GOT3 (cell line): ENCODE data around the gene CASTOR1.
"Not testable (repeated sequence)": the region's sequence is repeated elsewhere in the genome, so short reads cannot be mapped to it uniquely, and the experiment has no call there.

Experiments used
- DNase-seq: peaks from one replicate; lab custom pipeline; 2025; ENCODE audit warnings: mixed read lengths; lab: John Stamatoyannopoulos, UW

Gene CASTOR1

DNA sequence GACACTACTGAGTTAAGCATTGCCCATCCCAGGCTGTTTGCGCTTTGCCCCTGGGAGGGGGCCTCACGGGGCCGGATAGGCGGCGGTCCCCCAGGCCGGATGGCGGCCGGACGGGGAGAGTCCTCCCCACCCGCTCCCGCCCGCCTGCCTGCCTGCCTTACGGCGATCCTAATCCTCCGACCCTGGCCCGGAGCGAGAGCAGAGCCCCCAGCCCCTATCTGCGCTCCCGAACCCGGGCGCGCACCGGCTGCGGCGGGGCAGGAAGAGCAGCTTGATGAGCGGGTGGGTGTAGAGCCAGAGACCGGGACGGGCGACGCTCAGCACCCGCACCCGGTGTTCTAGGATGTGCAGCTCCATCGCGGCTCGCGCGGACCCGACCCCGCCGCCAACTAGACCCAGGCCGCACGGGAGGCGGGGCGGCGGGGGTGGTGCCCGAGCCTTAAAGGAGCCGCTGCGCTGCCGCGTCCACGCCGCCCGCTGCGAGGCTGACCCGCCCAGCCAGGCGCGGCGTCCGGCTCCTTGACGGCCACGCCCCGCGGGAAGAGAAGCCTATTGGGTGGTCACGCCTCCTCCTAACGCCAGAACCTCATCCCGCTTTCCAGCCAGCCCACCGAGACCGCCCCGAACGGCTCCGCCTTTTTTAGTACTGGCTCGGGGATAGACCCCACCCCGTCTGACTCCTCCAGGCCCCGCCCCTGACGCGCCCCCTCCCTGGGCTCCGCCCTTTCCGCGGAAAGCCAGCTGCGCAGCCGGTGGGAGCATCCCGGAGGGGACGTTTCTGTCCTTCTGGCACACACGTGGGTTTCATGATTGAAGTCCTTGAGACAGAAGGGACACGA lies at the start of gene CASTOR1:
Gene CASTOR1 (minus strand): TSS at position 365 of the 839 bp plus-strand sequence. CDS start 8 bp downstream, at position 357.
- DNase-seq = peak; percentile 92

DNA sequence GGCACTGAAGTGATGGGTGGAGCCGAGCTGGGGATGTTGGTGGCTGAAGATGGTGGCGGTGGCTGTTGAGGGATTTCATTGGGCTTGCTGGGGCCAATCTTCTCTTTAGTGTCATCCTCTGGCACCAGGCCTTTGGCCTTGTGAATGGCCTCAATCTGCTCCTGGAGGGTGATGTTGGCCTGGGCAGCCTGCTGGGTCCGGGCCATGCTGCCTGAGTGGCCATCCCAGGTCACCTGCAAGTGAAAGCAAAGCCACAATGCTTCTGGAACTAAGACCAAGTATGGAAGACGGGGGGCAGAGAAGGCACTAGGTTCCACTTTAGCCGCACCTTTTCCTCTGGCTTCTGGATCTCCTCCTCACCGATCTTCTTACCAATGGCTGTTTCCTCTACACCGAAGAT lies 49.5 kb upstream of the CASTOR1 start:
- DNase-seq = no peak

DNA sequence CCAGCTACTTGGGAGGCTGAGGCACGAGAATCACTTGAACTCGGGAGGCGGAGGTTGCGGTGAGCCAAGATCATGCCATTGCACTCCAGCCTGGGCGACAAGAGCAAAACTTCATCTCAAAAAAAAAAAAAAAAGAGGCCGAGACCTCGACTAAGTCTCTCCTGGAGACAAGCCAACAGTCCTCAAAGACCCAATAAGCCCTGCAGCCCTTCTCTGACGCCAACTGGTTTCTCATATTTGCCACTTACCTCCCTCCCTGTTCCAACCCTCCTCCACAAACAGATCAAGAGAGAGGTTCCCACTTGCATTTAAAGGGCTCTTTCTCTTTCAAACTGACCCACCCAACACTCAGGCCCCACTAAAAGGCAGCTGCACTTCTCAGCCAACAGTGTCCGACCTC lies 49.0 kb upstream of the CASTOR1 start:
- DNase-seq = not testable (repeated sequence)

DNA sequence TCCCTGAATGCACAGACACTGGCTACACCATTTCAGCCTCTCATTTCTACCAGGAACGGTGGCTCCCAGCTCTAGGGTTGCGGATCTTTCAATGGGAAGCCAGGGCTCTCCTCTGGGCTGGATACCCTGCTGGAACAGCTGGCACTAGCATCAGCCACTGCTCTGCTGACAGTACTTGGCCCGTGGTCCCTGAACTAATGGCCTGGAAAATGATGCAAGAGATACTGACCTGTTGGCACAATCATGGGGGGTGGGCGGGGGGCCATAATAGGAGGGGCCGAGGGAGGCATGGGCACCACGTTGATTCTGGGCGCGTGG lies 48.1 kb upstream of the CASTOR1 start:
- DNase-seq = no peak

DNA sequence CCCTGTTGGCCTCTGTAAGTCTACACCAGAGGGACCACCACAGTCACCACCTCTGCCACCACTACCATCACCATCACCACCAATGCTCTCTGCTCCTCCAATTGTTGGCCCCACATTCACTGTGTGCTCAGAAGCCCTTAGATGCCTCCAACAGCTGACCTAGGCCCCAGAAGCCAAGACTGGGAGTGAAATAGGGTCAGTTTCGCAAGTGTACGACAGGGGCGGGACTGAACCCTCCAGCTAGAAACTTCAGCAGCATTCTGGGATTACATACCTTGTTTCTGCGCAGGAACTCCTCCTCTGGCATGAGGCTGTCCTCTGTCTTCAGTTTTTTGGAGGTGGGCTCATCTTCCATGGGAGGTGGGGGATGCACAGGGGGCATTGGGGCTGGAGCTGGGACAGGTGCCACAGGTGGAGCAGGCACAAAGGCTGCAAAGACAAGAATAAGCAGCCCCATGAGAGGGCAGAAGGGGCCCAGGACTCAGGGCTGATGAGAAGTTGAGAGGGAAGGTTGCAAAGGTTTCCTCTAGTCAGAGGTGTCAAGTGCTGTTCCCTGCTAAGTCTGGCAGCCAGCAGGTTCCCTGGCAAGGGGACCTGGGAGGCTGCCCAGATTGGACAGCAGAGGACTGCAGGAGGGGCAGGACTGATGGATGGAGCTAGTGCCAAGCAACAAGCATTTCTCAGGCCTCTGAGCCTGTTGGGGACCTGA lies 47.6 kb upstream of the CASTOR1 start:
- no peak for DNase-seq

DNA sequence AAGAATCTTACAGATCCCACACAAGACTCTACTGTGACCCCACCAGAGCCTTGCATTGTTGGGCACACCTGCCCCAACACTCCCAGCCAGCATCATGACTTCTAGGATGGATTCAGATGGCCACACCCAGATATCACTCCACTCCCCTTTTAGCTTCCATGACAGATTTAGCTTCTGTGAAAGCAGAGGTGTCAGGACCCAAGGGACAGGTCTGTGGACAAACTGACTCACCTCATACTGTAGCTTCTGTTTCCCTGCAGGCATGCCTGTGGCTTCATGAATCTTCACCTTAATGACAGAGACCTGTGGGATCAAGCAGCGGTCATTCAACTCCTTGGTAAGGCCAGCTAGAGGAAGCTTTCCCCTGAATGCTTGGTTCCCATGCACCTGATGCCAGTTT lies 45.9 kb upstream of the CASTOR1 start:
- no peak for DNase-seq

DNA sequence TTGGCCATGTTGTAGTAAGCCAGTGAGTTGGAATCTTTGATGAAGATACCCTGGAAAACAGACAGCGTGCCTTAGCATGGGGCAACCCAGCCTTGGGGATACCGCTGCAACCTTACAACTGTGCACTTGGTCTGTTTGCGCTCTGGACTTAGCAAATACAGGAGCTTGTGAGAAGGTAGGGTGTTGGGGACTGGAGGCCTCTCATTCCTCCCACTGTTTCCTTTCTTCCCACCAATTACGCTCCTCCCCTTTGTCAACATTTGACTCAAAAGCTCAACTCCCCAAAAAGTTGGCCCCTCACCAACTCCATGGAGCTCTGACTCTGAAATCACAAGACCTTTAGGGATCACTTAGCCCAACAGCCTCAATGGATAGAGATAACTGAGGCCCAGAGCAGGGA lies 45.3 kb upstream of the CASTOR1 start:
- no peak for DNase-seq

DNA sequence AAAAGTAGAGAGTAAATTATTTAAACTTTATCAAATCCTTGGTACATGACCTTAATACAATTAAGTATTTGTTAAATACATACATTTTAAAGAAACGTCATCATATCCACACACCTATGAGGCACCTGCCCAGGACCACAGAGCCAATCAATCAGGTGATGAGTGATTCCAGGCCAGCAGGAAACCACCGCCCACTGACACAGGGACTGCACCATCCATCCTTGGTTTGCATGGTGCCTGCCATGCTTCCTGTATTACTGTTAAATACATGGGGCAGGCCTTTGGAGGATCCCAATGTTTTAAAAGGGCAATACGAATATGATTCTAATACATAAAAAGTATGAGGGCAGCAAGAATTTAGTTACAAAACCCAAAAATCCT lies 44.4 kb upstream of the CASTOR1 start:
- no peak for DNase-seq

DNA sequence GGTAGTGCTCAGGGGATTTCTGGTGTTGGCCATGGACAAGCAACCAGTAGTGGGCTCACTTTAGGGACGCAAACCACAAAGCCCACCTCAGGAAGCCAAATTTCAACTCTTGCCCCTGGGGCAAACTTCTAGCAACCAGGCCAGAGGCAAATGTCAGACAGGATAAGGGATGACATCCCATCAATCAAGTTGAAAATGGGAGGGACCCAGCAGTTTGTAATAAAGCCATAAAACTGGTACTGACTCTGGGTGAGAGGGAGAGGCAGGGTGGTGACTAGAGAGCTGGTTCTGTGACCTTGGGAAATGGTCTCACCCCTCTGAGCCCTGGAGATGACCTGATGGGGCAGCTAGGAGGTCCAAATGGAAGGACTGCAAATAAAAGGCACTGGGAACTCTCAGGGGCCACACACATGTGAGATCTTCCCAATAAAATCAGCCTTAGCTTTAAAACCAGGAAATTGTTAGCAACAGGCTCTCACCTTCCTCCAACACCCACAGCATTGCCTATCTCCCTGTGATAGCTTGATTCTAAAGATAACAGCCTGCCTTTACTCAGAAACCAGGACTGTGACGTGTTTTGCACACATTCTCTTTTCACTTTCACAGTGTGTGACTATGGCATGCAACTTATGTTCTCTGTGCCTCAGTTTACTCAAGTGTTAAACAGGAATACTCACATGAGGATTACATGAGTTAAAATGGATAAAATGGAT lies 43.8 kb upstream of the CASTOR1 start:
- DNase-seq = no peak

DNA sequence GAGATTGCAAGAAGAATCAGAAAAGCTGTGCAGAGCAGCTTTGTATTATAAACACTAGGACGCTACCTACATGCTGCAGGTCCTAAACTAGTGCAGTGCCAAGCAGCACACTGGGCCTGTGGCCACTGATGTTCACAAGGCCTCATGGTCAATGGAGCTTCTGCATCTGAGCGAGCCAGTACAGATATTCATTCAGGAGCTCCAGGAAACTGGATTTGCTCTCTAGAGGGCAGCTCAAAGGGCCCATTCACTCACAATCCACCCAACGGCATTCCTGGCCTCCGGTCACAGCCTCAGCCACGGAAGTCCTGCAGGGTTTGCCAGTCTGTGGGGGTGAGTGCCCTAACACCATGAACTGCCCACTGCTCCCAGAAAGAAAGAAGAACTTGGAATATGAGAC lies 43.2 kb upstream of the CASTOR1 start:
- DNase-seq = no peak

DNA sequence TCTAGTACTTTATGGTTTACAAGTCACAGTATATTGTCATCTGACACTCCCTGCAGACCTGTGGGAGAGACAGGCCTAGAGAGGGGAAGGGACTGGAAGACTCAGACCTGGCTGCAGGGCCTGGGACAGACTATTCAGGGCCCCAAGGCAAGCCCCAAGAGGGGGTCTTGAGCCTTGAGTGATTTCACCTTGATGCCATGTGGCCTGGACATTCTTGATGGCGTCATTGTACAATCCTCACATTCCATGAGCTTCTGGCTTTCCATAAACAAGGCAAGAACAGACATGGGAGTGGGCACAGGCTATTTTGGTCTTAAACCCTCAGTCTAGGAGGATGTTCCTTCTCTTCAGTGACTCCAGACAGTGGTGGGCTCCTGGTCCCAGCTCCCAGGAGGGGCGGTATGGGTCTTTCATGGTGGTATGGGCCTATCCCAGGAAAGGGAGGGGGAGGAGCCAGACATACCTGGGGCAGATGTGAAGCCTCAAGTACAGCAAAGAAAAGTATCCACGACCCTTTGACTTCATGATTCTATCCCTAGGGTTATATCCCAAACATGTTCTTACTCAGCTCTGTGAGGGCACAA lies 39.3 kb upstream of the CASTOR1 start:
- DNase-seq = no peak

DNA sequence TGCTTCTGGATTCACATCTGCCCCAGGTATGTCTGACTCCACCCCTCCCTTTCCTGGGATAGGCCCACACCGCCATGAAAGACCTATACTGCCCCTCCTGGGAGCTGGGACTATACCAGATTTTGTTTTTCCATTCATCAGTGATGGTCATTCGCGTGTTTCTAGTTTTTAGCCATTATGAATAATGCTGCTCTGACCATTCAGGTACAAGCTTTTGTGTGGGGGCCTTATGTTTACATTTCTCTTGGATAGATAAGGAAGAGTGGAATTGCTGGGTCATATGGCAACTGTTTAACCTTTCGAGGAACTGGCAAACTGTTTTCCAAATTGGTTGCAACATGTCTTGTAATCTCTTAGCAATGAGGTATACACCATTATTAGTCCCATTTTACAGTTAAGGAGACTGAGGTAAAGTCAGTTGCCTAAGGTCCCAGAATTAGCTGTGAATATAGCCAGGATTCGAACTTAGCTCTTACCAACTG lies 38.6 kb upstream of the CASTOR1 start:
- DNase-seq = no peak

DNA sequence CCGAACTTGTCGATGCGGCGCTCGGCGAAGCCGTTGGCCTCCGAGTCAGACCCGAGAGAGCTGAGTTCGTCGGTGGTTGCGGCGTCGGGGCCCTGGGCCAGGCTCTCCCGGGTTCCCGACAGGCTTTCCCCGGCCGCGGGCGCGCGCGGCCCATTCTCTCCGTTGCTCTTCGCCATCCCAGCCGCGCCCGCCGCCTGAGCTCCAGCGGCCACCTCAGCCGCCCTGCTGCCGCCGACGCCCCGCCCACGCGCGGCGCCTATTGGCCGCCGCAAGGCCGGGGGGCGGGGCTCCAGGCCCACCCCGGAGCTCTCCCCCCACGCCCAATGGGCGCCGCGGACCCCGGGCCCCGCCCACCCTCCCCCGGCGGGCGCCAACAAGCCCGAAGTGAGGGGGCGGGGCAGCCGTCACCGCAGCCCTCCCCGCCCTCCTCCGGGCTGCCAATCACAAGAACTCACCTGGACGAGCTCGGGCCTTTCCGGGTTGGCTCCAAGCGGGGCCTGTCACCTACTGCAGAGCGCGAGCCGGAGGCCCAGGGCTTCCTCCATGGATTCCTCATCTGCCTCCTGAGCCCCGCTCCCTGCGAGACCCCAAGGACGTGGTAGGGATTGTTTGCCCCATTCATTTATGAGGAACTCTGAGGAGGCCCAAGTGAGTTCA lies 37.5 kb upstream of the CASTOR1 start, which contains the start of gene TBC1D10A:
Gene TBC1D10A (minus strand): TSS at position 236 of the 657 bp plus-strand sequence. CDS start 60 bp downstream, at position 176.
- DNase-seq = peak; percentile 58

DNA sequence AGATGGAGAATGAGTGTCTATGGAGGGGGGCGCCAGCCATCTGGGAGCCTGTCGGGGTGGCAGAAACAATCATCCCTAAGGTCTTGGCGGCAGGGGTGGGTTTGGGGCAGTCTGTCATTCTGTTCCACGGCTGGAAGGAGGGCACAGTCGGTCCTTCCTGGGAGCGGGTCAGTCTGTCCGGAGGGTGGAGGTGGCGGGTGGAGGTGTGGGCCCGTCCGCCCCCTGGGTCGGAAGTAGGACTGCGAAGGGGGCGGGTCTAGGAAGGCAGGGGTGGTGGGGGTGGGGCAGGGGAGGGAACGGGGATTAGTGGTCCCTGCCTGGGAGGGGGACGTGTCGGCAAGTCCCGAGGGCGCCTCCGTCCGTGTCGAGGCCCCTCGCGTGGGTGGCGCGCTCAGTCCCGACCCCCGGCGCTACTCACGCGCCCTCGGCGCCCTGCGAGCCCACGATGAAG lies 37.0 kb upstream of the CASTOR1 start:
- no peak for DNase-seq

DNA sequence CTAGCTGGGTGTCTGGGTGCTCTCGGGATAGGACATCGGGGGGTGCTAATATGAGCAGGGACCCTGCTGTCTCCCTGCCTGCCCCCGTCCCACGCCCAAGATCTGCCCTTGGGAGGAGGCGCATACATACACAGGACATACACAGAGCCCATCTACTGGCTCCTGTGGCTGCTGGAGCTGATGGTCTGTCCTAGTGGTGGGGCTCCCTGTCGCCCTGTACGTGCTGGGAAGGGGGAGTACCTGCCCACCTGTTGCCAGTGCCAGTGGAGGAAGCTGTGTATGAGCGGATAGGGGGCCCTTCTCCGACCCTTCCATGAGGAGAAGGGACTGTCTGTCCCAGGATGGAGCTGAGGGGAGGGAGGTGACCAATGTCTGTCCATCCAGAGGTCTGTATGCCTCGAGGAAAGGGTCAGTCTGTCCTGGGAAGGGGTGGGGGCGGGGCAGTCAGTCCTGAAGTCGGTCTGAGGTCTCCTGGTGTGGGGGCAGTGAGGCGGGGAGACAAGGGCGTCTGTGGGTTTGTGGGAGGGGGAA lies 36.5 kb upstream of the CASTOR1 start:
- no peak for DNase-seq

DNA sequence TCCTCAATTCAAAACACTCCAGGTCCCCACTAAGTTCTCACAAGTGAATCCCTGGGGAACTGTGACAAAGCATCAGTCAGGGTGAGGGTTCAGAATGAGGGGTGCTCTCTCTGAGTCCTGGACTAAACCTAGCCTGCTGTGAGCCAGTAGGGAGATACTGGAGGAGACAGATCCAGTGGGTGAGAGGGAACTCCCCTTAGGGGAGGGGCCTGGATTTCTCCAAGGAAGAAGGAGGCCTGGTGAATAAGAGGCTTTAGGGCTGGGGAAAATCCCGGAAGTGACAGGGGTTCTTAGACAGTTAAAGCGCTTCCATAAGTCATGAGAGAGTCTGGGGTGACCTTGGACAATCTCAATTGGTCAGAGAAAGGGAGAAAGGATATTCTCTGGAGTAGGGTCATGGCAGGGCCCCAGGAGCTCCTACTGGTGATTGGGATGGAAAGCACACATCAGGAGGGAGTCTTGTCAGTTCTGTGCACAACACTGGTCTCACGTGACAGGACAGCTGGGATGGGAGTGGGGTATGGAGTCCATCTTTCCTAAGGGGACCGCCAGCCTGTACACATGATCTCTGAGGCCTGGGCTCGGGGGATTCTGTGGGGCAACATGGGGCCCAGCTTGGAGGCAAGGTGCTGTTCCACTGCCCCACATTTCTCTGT lies 35.9 kb upstream of the CASTOR1 start:
- no peak for DNase-seq

DNA sequence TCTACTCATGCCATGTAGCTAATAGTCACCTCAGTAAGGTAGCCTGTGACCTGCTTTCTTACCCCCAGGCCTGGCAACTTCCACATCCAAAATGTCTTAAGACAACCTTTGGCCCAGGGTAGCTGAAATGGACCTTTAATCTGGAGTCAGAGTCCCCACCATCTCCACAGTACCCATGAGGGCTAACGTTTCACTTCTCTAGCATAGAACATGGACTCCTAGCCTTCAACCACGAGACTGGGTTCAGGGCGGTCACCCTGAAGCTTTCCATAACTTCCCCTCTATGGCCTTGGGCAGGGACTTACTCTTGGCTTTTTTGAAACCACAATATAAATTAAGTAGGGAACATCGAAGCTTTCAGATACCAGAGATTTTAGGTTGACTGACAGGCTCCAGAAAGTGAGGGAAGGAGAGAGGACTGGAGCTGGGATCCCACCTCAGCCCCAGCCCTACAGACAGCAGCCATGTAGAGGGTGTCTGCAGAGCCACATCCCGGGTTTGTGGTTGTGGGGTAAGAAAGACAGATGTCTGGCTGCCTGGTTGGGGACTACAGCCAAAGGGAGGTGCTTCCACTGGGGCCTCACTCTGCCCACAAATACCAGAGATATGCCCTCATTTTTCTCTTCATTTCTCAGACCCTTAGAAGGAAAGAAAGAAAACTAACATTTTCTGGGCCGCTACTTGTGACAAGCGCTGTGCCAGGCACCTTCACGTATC lies 34.9 kb upstream of the CASTOR1 start:
- no peak for DNase-seq

DNA sequence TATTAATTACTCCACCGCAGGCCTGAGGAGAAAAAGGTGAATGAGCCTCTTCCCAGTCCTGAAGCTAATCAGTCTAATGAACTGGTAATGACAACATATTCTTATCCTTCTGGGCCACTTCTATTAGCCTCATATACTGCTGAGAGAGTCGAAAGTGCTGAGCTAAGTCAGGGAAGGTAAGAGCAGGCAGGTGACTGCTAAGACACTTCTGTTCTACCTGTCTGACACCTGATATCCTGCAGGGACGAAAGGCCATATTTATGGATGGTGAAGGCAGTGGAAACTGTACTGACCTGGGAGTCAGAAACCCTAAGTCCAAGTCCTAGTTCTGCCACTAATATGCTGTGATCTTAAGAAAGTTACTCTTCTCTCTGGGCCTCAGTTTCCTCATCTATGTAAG lies 33.9 kb upstream of the CASTOR1 start:
- DNase-seq = no peak

DNA sequence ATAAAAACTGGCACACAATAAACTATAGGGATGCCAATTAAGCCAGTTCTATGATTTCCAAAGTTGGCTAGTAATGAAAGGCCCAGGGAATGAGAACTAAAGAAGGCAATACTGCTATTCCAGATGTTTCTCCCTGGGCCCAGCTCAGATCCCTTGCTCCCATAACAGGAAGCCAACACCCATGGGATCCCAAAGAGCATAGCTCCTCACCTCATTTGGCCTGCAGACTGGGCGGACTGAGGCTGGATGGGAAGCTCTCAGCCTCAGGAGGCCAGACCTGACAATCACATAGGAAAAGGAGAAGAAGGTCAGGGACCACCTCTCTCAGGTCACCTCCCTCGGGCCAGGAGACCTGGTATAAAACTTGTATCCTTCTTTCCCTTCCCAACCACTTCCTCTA lies 32.2 kb upstream of the CASTOR1 start:
- DNase-seq = no peak

DNA sequence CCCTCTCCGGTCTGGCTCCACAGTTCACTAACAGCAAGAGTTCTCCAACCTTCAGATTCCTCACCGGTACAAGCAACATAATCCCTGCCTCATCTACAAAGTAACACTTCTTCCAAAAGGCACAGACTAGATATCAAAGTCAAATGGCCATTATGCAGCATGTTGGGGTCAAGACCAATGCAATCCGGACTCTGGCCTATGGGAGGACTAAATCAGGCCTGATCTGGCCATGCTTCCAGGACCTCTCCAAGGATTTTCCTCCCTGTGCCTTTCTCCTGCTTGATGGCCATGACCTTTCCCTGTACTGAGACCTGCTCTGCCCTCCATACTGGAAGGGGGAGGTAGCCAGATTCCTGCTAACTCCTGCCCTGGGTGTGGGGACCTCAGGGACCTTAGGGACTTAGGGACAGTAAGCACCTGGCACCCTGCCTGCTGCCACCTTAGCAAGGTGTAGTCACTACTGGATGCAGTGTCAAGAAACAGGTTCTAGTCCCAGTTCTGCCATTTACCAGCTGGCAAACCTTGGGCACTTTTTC lies 30.8 kb upstream of the CASTOR1 start:
- no peak for DNase-seq
